Activated T-helper 17 cell treated with anti-CD3 and anti-CD28 coated beads, Interleukin-2, amount 50 U/mL, for 72 hours (primary cell): ENCODE measurements around the gene SPATA3. TPM values are rescaled to one million over a fixed set of nuclear protein-coding genes. Genes with fewer than 3 reads are reported as not detected.

Source experiments
- ATAC-seq: fragments of 150-1000 bp; cut with Tn5 transposase; replicated peaks from 2 replicates; pipeline ENCODE4 v1.10.0; 2021; ENCODE audit warnings: mild to moderate bottlenecking, moderate library complexity
- H3K27ac Mint-ChIP-seq: one replicate; pipeline ENCODE4 v1.8.0; 2022; ENCODE audit warnings: mixed read lengths
- H3K27me3 Mint-ChIP-seq: one replicate; pipeline ENCODE4 v1.8.0; 2022; ENCODE audit warnings: mixed read lengths
- H3K36me3 Mint-ChIP-seq: one replicate; pipeline ENCODE4 v1.8.0; 2022; ENCODE audit warnings: low read depth, mild to moderate bottlenecking, mixed read lengths
- H3K4me1 Mint-ChIP-seq: one replicate; pipeline ENCODE4 v1.8.0; 2022; ENCODE audit warnings: mixed read lengths
- H3K4me3 Mint-ChIP-seq: one replicate; pipeline ENCODE4 v1.8.0; 2022; ENCODE audit warnings: mild to moderate bottlenecking, mixed read lengths
- H3K9me3 Mint-ChIP-seq: one replicate; pipeline ENCODE4 v1.8.0; 2022; ENCODE audit warnings: mixed read lengths
- total RNA-seq, 2 donors: library from RNA; stranded (reverse); gene quantifications; one replicate each; pipeline ENCODE4 v1.2.3, GENCODE V29; 2022

Gene SPATA3
- total RNA-seq, 2 donors from 2014 or later: 2.2 to 2.5 TPM

GRCh38 chr2:231049286-231050017 is 53.5 kb downstream of the SPATA3 start:
- no peaks in the 10 kb centered on the region for H3K36me3 Mint-ChIP-seq
- H3K4me3 Mint-ChIP-seq: no peak overlapping the region
- H3K9me3 Mint-ChIP-seq: no peaks in the 10 kb centered on the region
- no peak for ATAC-seq
- H3K4me1 Mint-ChIP-seq: peaks cover 16% of the 10 kb centered on the region
- peaks cover 9% of the 10 kb centered on the region for H3K27me3 Mint-ChIP-seq
- H3K27ac Mint-ChIP-seq: no peak overlapping the region

GRCh38 chr2:231050018-231050901 is 54.3 kb downstream of the SPATA3 start:
- H3K36me3 Mint-ChIP-seq: no peaks in the 10 kb centered on the region
- H3K27me3 Mint-ChIP-seq: peaks cover 9% of the 10 kb centered on the region
- H3K4me3 Mint-ChIP-seq: no peak overlapping the region
- peaks cover 16% of the 10 kb centered on the region for H3K4me1 Mint-ChIP-seq
- H3K9me3 Mint-ChIP-seq: no peaks in the 10 kb centered on the region
- no peak overlapping the region for H3K27ac Mint-ChIP-seq
- no peak for ATAC-seq

GRCh38 chr2:231051116-231051515 is 55.2 kb downstream of the SPATA3 start:
- no peak overlapping the region for H3K4me3 Mint-ChIP-seq
- H3K27ac Mint-ChIP-seq: no peak overlapping the region
- peaks cover 16% of the 10 kb centered on the region for H3K4me1 Mint-ChIP-seq
- peaks cover 9% of the 10 kb centered on the region for H3K27me3 Mint-ChIP-seq
- no peak for ATAC-seq
- no peaks in the 10 kb centered on the region for H3K36me3 Mint-ChIP-seq
- H3K9me3 Mint-ChIP-seq: no peaks in the 10 kb centered on the region

- no peaks in the 10 kb centered on the region for H3K9me3 Mint-ChIP-seq
- peak; percentile 83 for ATAC-seq
- peaks cover 9% of the 10 kb centered on the region for H3K36me3 Mint-ChIP-seq
- H3K4me3 Mint-ChIP-seq: peak overlapping the region; percentile 87
- H3K4me1 Mint-ChIP-seq: peaks cover 20% of the 10 kb centered on the region
- peak overlapping the region; percentile 23 for H3K27ac Mint-ChIP-seq
- peaks cover 9% of the 10 kb centered on the region for H3K27me3 Mint-ChIP-seq
These were observed 56.9 kb downstream of the SPATA3 start for GRCh38 chr2:231052494-231053451.

- peaks cover 30% of the 10 kb centered on the region for H3K4me1 Mint-ChIP-seq
- H3K4me3 Mint-ChIP-seq: peak overlapping the region; percentile 87
- H3K9me3 Mint-ChIP-seq: no peaks in the 10 kb centered on the region
- H3K36me3 Mint-ChIP-seq: peaks cover 20% of the 10 kb centered on the region
- H3K27me3 Mint-ChIP-seq: peaks cover 9% of the 10 kb centered on the region
- peak; percentile 8 for ATAC-seq
- H3K27ac Mint-ChIP-seq: peak overlapping the region; percentile 23
These were observed 57.9 kb downstream of the SPATA3 start for GRCh38 chr2:231053846-231054245.

GRCh38 chr2:231056453-231057416 is 60.8 kb downstream of the SPATA3 start, which contains the start of gene PSMD1:
Gene PSMD1, plus strand, starts transcription at chr2:231056867. Its CDS starts 159 bp downstream, at chr2:231057026.
- peaks cover 43% of the 10 kb centered on the region for H3K4me1 Mint-ChIP-seq
- H3K36me3 Mint-ChIP-seq: peaks cover 44% of the 10 kb centered on the region
- H3K27me3 Mint-ChIP-seq: peaks cover 6% of the 10 kb centered on the region
- no peaks in the 10 kb centered on the region for H3K9me3 Mint-ChIP-seq
- ATAC-seq: peak; percentile 77
- H3K27ac Mint-ChIP-seq: peak within 1 kb of the TSS; percentile 99
- peak within 1 kb of the TSS; percentile 87 for H3K4me3 Mint-ChIP-seq

GRCh38 chr2:231057590-231057989 is 61.7 kb downstream of the SPATA3 start:
- peaks cover 6% of the 10 kb centered on the region for H3K27me3 Mint-ChIP-seq

More at GRCh38 chr2:231057590-231057989, 61.7 kb downstream of the SPATA3 start:
- peaks cover 52% of the 10 kb centered on the region for H3K36me3 Mint-ChIP-seq
- H3K4me1 Mint-ChIP-seq: peaks cover 43% of the 10 kb centered on the region
- no peak for ATAC-seq
- H3K27ac Mint-ChIP-seq: peak overlapping the region; percentile 99
- no peaks in the 10 kb centered on the region for H3K9me3 Mint-ChIP-seq
- H3K4me3 Mint-ChIP-seq: peak overlapping the region; percentile 87

Other genes starting within 250 kb of the SPATA3 start
- 10 to 100 TPM; 28.7 to 45.0 TPM for gene ITM2C, start 131.2 kb upstream of the SPATA3 start, total RNA-seq
- 10 to 100 TPM; 11.1 to 19.9 TPM for gene GPR55, start 70.9 kb upstream of the SPATA3 start, total RNA-seq
- gene C2orf72, start 41.4 kb downstream of the SPATA3 start, total RNA-seq: 1 to 10 TPM in 1 of 2 donors, under 1 TPM in 1; 0.48 to 3.3 TPM
- 100 to 1,000 TPM in 1 of 2 donors, 10 to 100 TPM in 1; 70.2 to 154 TPM for gene PSMD1, start 60.7 kb downstream of the SPATA3 start, total RNA-seq
- not detected for gene HTR2B, start 128.9 kb downstream of the SPATA3 start, total RNA-seq
- 1 to 10 TPM; 1.6 to 2.0 TPM for gene ARMC9, start 202.5 kb downstream of the SPATA3 start, total RNA-seq